Measurements from ENCODE around the gene MFNG.

Gene MFNG

GRCh38 chr22:37515901-37516300 is 29.7 kb upstream of the MFNG start:
- Histone ChIP-seq H3K9me3 (ENCODE audit: severe bottlenecking) (no peaks in the 10 kb centered on the region), H3K36me3 (no peaks in the 10 kb centered on the region; the same call in 1 of the 2 replicates), H3K27ac (no peak overlapping the region), H3K4me3 (ENCODE audit: low read depth, low read length) (no peak overlapping the region), H3K27me3 (ENCODE audit: insufficient read depth, low read depth, severe bottlenecking) (peaks cover 3% of the 10 kb centered on the region)
- TF ChIP-seq, protein P1, sequence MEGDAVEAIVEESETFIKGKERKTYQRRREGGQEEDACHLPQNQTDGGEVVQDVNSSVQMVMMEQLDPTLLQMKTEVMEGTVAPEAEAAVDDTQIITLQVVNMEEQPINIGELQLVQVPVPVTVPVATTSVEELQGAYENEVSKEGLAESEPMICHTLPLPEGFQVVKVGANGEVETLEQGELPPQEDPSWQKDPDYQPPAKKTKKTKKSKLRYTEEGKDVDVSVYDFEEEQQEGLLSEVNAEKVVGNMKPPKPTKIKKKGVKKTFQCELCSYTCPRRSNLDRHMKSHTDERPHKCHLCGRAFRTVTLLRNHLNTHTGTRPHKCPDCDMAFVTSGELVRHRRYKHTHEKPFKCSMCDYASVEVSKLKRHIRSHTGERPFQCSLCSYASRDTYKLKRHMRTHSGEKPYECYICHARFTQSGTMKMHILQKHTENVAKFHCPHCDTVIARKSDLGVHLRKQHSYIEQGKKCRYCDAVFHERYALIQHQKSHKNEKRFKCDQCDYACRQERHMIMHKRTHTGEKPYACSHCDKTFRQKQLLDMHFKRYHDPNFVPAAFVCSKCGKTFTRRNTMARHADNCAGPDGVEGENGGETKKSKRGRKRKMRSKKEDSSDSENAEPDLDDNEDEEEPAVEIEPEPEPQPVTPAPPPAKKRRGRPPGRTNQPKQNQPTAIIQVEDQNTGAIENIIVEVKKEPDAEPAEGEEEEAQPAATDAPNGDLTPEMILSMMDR (IDR thresholded peaks at IDR 0.05; ENCODE audit: low read depth, low read length): no peak
- DNase-seq: no peak

DNA sequence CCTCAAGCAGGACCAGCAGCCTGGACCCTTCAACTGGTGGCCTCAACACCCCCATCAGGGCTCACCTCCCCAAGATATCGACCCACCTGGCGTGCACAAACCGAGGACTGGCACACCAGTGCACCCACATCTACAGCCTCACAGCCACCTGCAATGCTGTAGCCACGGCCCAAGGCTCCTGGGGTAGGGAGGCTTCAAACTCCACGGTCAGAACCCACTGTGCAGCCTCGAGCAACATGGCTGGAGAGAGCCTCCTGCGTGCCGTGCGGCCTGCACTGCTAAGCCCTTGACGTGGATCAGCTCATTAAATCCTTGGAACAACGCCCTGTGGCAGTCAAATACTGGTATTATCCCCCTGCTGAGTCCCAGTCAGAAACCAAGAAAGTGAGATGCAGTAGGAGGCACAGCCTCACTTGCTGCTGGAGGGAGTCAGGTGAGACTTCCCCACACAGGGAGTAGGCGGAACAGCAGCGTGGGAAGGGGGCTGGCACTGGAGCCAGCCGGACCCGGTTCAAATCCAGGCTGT is 28.4 kb upstream of the MFNG start:
- DNase-seq: peak; percentile 71
- peak overlapping the region; percentile 56 for H3K27ac ChIP-seq
- TF ChIP-seq, protein P1 (IDR thresholded peaks at IDR 0.05; ENCODE audit: low read depth, low read length): no peak

GRCh38 chr22:37511395-37512104 is 25.4 kb upstream of the MFNG start:
- peaks cover 14% of the 10 kb centered on the region for H3K36me3 ChIP-seq
- no peaks in the 10 kb centered on the region for H3K27me3 ChIP-seq (ENCODE audit: insufficient read depth, low read depth, severe bottlenecking)
- H3K4me3 ChIP-seq (ENCODE audit: low read depth, low read length): no peak overlapping the region
- DNase-seq: no peak
- TF ChIP-seq, protein P1 (IDR thresholded peaks at IDR 0.05; ENCODE audit: low read depth, low read length): no peak
- no peaks in the 10 kb centered on the region for H3K9me3 ChIP-seq (ENCODE audit: severe bottlenecking)
- H3K27ac ChIP-seq: peak overlapping the region; percentile 51; the same call in 1 of the 2 replicates

More for the DNA sequence above, 28.4 kb upstream of the MFNG start:
- Histone ChIP-seq H3K4me3 (ENCODE audit: low read depth, low read length) (no peak overlapping the region), H3K36me3 (no peaks in the 10 kb centered on the region; the same call in 1 of the 2 replicates), H3K27me3 (ENCODE audit: insufficient read depth, low read depth, severe bottlenecking) (no peaks in the 10 kb centered on the region), H3K9me3 (ENCODE audit: severe bottlenecking) (no peaks in the 10 kb centered on the region)

DNA sequence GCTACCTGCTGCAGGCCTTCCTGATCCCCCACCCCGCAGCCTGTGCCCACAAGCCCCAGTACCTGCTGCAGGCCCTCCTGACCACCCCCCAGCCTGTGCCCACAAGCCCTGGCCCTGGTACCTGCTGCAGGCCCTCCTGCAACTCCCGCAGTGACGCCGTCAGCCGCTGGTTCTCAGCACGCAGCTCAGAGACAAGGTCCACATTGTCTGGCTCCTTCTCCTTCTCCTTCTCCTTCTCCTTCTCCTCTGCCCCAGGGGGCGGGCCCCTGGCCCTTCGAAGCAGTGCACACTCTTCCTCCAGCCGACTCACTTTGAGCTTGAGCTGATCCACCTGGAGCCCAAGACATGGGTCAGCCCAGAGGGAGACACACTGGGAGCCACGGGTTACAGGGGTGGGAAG is 23.9 kb upstream of the MFNG start:
- Histone ChIP-seq H3K27ac (peak overlapping the region; percentile 45), H3K27me3 (ENCODE audit: insufficient read depth, low read depth, severe bottlenecking) (no peaks in the 10 kb centered on the region), H3K9me3 (ENCODE audit: severe bottlenecking) (no peaks in the 10 kb centered on the region), H3K4me3 (ENCODE audit: low read depth, low read length) (no peak overlapping the region), H3K36me3 (peaks cover 14% of the 10 kb centered on the region)
- TF ChIP-seq, protein P1 (IDR thresholded peaks at IDR 0.05; ENCODE audit: low read depth, low read length): no peak
- DNase-seq: no peak

GRCh38 chr22:37509059-37509860 is 23.1 kb upstream of the MFNG start:
- Histone ChIP-seq H3K27ac (peak overlapping the region; percentile 71), H3K27me3 (ENCODE audit: insufficient read depth, low read depth, severe bottlenecking) (no peaks in the 10 kb centered on the region), H3K4me3 (ENCODE audit: low read depth, low read length) (no peak overlapping the region), H3K9me3 (ENCODE audit: severe bottlenecking) (no peaks in the 10 kb centered on the region), H3K36me3 (peaks cover 21% of the 10 kb centered on the region)
- TF ChIP-seq, protein P1 (IDR thresholded peaks at IDR 0.05; ENCODE audit: low read depth, low read length): no peak
- no peak for DNase-seq

All from WERI-Rb-1 (cell line).